ENCODE results near the gene PROZ.

The PROZ gene

DNA sequence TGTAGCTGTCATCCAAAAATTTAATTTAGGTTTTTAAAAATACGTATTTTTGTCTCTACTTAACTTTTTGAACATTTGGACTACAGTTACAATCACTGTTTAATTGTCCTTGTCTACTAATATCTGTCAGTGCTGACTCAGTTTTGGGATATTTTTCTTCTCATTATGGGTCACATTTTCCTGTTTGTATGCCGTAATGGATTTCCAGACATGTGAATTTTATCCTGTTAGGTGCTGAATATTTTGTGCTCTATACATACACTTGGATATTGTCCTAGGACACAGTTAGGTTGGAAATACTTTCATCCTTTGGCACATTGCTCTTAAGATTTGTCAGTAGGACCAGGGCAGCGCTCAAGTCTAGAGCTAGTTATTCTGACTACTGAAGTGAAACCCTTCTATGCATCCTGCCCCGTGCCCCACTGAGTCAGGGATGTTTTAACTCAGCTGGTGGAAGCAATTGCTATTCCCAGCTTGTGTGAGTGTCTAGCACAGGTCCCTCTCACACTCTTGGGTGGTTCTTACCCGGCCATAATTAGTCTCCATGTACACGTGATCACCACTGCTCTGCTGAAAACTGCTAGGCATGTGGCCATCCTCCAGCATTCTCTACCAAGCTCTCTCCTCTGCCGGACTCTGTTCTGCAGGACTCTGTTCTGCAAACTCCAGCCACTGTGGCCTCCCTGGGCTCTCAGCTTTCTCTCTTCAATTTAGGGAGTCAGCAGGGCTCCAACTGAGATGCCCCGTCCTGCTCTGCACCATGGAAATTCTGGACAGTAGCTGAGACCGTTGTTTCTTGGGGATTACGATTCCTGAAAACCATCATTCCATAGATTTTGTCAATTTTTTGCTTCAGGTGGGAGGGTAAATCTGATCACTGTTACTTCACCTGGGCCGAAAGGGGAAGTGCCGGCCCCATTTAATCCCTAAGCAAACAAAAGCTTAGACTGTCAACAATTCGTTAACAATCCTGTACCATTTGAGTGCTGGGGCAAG is 11.1 kb downstream of the PROZ start:
- peak; percentile 49 to 53 for DNase-seq (ENCODE audit: low read depth in 1 of 2, low spot score in 1 of 2)
- in situ Hi-C loops (cut with HindIII; ENCODE audit: low pct_unique_long_range_greater_than_20kb, low sequenced_read_pairs) = no loop called here
- no peak for TF ChIP-seq JUND (IDR thresholded peaks at IDR 0.05; ENCODE audit: low read depth)

- DNase-seq (ENCODE audit: low read depth in 1 of 2, low spot score in 1 of 2) = peak; percentile 42 to 56
- TF ChIP-seq JUND (IDR thresholded peaks at IDR 0.05; ENCODE audit: low read depth) = no peak
Observed at GRCh38 chr13:113170511-113170910, 12.1 kb downstream of the PROZ start.

DNA sequence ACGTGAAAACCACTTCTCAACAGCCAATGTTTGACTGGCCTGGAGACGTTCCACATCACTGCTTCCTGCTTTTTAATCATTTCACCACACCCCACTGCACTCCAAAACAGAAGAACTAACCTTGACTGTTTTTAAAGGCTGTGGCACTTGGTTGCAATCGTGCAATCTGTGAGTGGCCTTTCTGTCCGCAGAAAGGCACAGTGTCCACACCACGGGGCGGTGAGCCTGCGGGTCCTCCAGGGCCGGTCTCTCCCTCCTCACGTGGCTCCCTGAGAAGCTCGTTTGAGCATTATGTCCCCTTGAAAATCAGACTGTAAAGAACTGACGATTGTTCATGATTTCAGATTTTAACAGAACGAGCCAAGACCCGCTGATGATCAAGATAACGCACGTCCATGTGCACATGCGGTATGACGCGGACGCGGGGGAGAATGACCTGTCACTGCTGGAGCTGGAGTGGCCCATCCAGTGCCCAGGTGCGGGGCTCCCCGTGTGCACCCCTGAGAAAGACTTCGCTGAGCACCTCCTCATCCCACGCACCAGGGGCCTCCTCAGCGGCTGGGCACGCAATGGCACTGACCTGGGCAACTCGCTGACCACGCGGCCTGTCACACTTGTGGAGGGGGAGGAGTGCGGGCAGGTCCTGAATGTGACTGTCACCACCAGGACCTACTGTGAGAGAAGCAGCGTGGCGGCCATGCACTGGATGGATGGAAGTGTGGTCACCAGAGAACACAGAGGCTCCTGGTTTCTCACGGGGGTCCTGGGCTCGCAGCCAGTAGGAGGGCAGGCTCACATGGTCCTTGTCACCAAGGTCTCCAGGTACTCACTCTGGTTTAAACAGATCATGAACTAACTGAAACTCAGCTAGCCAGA is 13.0 kb downstream of the PROZ start:
- in situ Hi-C loops (cut with HindIII; ENCODE audit: low pct_unique_long_range_greater_than_20kb, low sequenced_read_pairs) = no loop called here
- no peak for TF ChIP-seq JUND (IDR thresholded peaks at IDR 0.05; ENCODE audit: low read depth)
- DNase-seq (ENCODE audit: low read depth in 1 of 2, low spot score in 1 of 2) = no peak

More at GRCh38 chr13:113170511-113170910, 12.1 kb downstream of the PROZ start:
- in situ Hi-C loops (cut with HindIII; ENCODE audit: low pct_unique_long_range_greater_than_20kb, low sequenced_read_pairs) = no loop called here

DNA sequence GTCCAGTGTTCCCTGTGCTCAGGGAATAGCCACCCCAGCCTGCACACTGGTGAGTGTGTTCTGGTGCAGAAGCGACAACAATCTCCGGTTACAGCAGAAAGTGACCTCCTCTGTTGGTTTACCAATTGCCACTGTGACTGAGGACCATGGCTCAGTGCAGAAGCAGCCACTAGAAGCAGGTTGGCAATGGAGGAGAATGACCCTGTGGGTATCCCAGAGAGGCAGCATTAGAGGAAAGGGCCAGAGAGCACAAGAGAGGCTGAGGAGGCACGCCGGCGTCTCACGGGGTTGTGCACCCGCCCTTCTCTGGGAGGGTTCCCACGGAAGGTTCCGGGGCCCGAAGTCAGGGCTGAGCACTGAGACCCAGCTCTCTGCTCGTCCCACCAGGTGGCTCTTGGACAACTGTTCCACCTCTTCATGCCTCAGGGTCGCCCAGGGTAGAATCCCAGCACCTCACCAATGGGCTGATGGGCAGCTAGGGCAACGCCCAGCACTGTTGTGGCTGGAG is 14.0 kb downstream of the PROZ start:
- in situ Hi-C loops (cut with HindIII; ENCODE audit: low pct_unique_long_range_greater_than_20kb, low sequenced_read_pairs) = no loop called here
- DNase-seq (ENCODE audit: low read depth in 1 of 2, low spot score in 1 of 2) = no peak
- TF ChIP-seq JUND (IDR thresholded peaks at IDR 0.05; ENCODE audit: low read depth) = no peak

- no peak for DNase-seq (ENCODE audit: low read depth in 1 of 2, low spot score in 1 of 2)
- in situ Hi-C loops (cut with HindIII; ENCODE audit: low pct_unique_long_range_greater_than_20kb, low sequenced_read_pairs) = no loop called here
- TF ChIP-seq JUND (IDR thresholded peaks at IDR 0.05; ENCODE audit: low read depth) = no peak
Observed at GRCh38 chr13:113176280-113176679, 17.8 kb downstream of the PROZ start.

GRCh38 chr13:113176822-113177221 is 18.4 kb downstream of the PROZ start:
- no peak for DNase-seq (ENCODE audit: low read depth in 1 of 2, low spot score in 1 of 2)
- no peak for TF ChIP-seq JUND (IDR thresholded peaks at IDR 0.05; ENCODE audit: low read depth)
- in situ Hi-C loops (cut with HindIII; ENCODE audit: low pct_unique_long_range_greater_than_20kb, low sequenced_read_pairs) = no loop called here

- no peak for DNase-seq (ENCODE audit: low read depth in 1 of 2, low spot score in 1 of 2)
- no peak for TF ChIP-seq JUND (IDR thresholded peaks at IDR 0.05; ENCODE audit: low read depth)
Observed at GRCh38 chr13:113178070-113178895, 19.8 kb downstream of the PROZ start.

GRCh38 chr13:113178896-113179167 is 20.4 kb downstream of the PROZ start:
- TF ChIP-seq JUND (IDR thresholded peaks at IDR 0.05; ENCODE audit: low read depth) = no peak
- no peak for DNase-seq (ENCODE audit: low read depth in 1 of 2, low spot score in 1 of 2)
- in situ Hi-C loops (cut with HindIII; ENCODE audit: low pct_unique_long_range_greater_than_20kb, low sequenced_read_pairs) = no loop called here

More at GRCh38 chr13:113178070-113178895, 19.8 kb downstream of the PROZ start:
- in situ Hi-C loops (cut with HindIII; ENCODE audit: low pct_unique_long_range_greater_than_20kb, low sequenced_read_pairs) = no loop called here

- in situ Hi-C loops (cut with HindIII; ENCODE audit: low pct_unique_long_range_greater_than_20kb, low sequenced_read_pairs) = no loop called here
- no peak for DNase-seq (ENCODE audit: low read depth in 1 of 2, low spot score in 1 of 2)
- TF ChIP-seq JUND (IDR thresholded peaks at IDR 0.05; ENCODE audit: low read depth) = no peak
Observed at GRCh38 chr13:113179374-113180230, 21.2 kb downstream of the PROZ start.

- DNase-seq (ENCODE audit: low read depth in 1 of 2, low spot score in 1 of 2) = no peak
- TF ChIP-seq JUND (IDR thresholded peaks at IDR 0.05; ENCODE audit: low read depth) = no peak
- in situ Hi-C loops (cut with HindIII; ENCODE audit: low pct_unique_long_range_greater_than_20kb, low sequenced_read_pairs) = no loop called here
Observed at GRCh38 chr13:113182046-113182445, 23.6 kb downstream of the PROZ start.

DNA sequence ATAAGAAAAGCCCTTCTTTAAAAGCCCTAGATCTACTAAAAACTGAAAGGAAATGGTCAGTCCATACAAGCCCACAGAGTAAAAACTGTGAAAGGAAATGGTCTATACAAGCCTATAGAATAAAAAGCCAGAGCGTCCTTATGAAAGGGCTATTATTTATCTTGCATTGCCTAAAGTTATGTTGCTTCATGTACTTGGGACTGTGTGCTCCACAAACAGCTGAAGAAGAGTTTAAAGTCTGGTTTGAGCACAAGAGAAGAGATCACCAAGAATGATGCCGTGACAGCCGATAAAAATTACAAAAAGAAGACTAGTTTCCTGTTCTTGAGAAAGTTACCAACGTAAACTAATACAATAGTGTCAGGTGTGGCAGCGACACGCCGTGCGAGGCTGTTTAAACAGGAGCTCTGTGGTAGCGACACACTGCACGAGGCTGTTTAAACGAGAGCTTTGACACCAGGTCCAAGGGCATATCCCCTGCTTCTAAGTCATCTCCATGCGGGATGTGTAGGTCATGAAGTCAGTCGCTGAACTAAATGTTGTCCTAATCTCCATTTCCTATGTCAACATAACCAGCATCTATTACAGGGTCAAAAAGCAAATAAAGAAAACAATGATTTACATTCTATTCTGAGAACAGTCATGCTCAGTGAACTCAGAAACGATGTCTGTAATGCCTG is 25.1 kb downstream of the PROZ start:
- TF ChIP-seq JUND (IDR thresholded peaks at IDR 0.05; ENCODE audit: low read depth) = no peak
- no peak for DNase-seq (ENCODE audit: low read depth in 1 of 2, low spot score in 1 of 2)
- in situ Hi-C loops (cut with HindIII; ENCODE audit: low pct_unique_long_range_greater_than_20kb, low sequenced_read_pairs) = no loop called here
